IPS DF 4.7 (cell line): ENCODE results near the gene RUFY3.
"Not testable (repeated sequence)": the region's sequence is repeated elsewhere in the genome, so short reads cannot be mapped to it uniquely, and the experiment has no call there.

Source experiments
- DNase-seq: peaks from one replicate; pipeline ENCODE4 v3.0.0-alpha.2; 2013; ENCODE audit warnings: low spot score; ENCODE audit errors: extremely low read depth

The RUFY3 gene

GRCh38 chr4:70705183-70706043 lies 16.4 kb upstream of the RUFY3 start:
- DNase-seq = no peak

DNA sequence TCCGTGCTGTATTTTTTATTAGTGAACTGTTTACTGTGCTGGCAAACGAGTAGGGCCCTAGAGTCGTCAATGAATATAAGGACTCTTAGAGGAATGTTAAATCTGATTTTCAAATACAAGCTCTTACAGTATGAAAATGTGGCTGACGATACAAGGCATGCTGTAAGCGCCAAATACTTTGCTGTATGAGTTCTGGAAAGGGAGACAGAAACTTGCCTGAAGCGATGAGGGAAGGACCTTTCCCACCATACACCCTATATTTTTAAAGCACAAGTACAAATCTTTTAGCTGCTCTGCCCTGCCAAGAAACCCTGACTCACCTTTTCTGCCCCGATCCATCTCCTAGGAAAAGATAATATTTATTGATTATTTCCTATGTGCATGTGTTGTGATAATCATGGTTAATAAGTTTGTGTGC lies 15.7 kb upstream of the RUFY3 start:
- no peak for DNase-seq

DNA sequence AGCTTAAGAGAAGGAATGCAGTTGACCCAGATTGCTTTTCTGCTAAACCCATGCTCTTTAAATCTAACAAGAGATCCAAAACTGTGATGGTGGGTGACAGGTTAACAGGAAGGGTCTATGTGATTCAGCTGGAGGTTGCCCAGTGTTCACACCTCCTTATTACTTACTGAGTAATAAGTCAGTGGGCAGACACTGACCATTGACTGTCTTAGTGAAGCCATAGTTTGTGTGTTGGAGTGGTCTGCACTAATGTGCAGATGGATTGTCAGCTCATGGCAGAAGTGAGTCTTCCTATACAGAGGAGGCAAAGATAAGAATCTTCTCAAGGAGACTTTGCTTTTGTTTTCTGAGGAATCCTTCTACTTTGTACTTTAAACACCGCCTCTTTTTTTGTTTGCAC lies 15.2 kb upstream of the RUFY3 start:
- no peak for DNase-seq

DNA sequence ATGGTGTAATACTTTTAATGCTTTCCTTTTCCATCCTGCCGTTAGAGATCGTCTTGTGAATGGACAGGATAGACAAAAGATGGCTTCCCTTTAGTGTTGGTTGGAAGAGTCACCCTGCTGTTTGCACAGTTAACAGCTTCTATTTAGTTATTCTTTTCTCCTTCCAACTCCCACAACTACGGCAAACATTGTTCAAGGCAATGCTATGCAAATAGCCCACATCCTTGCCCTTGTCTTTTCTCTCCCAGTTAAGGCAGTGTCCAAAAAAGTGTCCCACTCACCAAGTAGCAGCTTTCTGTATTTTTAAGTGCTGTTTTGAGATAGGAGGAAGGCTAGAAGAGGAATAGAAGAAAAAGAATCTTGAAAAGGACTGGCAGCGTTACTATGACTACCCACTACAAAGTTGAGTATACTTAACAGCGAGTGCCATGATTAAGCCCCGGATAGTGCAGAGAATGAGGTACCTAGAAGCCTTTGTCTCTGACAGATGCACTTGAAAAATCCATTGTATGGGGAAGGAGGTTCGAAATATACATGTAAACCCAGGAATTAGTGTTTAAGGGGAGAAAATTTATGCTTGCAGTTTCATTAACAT lies 12.1 kb upstream of the RUFY3 start:
- no peak for DNase-seq

GRCh38 chr4:70711599-70711998 lies 10.2 kb upstream of the RUFY3 start:
- DNase-seq = no peak

- no peak for DNase-seq
These were observed 9.6 kb upstream of the RUFY3 start for GRCh38 chr4:70712150-70712549.

DNA sequence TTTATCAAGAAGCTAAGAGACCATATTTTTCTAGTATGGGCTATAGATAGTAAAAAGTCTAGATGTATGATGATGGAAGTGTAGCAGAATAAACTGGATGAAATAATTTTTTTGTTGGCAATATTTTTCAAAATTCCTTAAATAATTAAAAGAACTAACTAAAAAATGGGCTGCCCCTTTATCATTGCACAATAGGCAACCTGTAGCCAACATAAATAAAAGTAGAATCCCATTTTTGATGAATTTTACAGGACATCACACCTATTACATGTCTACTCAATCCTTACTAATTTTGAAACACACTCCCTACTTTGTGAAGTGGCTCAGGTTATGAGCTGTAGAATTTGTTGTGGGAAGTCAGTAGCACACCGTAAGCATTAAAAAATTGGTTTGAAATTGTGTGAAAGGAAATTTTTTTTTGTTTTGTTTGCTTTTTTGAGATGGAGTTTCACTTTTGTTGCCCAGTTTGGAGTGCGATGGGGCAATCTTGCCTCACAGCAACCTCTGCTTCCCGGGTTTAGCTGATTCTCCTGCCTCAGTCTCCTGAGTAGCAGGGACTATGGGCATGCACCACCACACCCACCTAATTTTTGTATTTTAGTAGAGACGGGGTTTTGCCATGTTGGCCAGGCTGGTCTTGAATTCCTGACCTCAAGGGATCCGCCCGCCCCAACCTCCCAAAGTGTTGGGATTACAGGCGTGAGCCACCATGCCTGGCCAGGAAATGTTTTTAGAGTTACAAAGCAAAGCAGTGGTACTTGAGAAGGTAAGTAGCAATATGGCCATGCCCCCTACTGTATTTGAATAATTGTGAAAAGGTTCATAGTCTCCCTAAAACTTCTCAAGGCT lies 8.9 kb upstream of the RUFY3 start:
- DNase-seq = no peak

- DNase-seq = no peak
These were observed 8.2 kb upstream of the RUFY3 start for GRCh38 chr4:70713453-70714078.

DNA sequence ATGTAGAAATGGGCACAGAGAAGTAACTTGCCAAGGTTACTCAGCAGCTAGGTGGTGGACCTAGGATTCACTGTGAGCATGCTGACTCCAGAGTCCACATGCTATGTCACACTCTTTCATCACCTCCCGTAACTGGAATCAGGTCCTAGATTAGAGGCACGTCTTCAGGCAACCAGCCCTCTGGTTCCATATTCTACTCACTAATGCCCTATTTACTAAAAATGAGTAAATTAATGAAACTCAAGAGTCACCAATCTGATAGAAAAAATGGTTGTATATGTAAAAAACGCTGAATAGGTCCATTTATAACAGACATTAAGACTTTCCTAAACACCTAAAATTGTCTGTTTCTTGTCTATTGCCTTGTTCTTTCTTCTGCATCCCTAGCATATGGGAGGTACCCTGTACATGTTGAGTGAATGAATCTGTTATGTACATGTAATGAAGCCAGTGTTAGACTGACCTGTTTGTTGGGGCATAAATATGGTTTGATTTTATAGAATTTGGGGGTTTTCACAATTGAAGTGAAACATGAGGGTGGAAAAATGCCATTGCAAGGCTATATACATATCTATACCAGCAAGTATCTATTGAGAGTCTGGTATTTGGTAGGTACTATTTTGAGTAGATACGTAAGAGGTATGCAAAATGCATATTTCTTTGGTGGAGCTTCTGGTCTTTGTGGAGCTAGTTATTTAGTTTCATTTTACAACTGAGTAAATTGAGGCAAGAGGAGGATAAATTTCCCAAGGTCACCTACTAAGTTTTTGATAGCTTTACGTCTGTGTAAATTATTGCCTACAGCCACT lies 7.5 kb upstream of the RUFY3 start:
- DNase-seq = no peak

DNA sequence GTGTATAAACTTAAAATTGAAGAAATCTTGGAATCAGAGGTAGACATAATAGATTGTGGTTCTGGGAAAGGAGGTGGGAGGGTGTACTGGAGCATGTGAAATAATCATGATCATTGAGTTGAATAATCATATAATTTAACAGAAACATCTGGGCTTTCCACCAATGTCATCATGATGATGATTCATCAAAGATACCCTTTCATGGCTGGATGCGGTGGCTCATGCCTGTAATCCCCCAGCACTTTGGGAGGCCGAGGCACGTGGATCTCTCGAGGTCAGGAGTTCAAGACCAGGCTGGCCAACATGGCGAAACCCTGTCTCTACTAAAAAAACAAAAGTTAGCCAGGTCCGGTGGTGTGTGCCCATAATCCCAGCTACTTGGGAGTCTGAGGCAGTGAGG lies 6.7 kb upstream of the RUFY3 start:
- no peak for DNase-seq

DNA sequence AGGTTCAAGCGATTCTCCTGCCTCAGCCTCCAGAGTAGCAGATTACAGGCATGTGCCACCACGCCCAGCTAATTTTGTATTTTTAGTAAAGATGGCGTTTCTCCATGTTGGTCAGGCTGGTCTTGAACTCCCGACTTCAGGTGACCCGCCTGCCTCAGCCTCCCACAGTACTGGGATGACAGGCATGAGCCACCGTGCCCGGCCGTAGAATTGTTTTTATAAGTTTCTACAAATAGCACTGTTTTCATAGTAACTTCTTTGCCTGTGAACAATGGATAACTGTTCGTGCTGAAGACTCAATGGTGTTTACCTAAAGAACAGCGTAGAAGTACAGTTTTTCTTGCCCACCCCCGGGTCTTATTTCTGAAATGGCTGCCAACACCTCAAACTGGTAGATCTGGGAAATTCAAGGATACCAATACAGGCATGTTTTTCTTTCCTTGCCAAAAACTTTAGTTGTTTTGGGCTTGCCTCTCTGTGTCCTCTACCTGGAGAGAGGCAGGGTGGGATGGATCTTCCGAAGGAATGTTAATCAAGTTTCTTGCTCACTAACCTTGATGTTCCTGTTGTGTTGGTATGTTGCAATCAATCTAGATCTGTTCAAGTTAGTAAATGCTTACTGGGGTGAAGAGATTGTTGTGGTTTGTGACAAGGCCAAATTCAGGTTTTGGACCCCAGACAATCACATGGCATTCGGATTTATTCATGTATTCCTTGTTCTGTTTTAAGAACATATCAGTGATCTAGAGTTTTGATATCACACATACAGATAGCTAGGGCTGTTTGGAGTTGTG lies 2.8 kb upstream of the RUFY3 start:
- no peak for DNase-seq

DNA sequence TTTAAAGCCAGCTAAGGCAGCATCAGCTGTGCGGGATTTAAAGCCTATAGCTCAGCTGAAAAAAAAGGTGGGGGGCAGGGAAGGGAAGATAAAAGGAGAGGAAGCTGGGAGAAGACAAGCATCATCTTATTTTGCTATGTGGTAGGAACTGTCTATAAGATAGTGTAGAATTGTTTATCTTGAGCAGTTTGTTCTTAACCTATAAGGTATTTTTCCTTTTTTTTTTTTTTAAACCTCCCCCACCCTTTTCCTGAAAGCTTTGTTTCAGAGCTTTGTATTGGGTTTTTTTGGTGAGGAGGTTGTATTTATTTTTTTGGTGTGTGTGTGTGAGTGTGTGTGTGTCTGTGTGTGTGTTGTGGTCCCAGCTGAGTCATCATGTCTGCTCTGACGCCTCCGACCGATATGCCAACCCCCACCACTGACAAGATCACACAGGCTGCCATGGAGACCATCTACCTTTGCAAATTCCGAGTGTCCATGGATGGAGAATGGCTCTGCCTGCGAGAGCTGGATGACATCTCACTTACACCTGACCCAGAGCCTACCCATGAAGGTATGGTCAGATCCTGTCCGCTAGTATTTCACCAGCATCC lies 531 bp downstream of the RUFY3 start:
- DNase-seq = no peak

- DNase-seq = no peak
These were observed 2.7 kb downstream of the RUFY3 start for GRCh38 chr4:70724463-70724862.

GRCh38 chr4:70725633-70726032 lies 3.9 kb downstream of the RUFY3 start:
- DNase-seq = no peak

GRCh38 chr4:70726515-70726914 lies 4.8 kb downstream of the RUFY3 start:
- DNase-seq = not testable (repeated sequence)

DNA sequence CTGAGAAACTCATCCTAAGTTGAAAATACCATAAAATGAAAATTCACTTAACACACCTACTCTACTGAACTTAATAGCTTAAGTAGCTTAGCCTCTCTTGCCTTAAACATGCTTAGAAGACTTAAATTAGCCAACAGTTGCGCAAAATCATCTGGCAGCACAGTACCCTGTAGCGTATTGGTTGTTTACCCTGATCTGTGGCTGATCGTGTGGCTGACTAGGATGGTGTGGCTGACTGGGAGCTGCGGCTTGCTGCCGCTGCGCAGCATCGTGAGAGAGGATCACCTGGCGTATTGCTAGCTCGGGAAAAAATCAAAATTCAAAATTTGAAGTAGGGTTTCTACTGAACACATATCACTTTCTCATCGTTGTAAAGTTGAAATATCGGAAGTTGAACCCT lies 6.3 kb downstream of the RUFY3 start:
- no peak for DNase-seq

- not testable (repeated sequence) for DNase-seq
These were observed 11.1 kb downstream of the RUFY3 start for GRCh38 chr4:70732878-70733277.

DNA sequence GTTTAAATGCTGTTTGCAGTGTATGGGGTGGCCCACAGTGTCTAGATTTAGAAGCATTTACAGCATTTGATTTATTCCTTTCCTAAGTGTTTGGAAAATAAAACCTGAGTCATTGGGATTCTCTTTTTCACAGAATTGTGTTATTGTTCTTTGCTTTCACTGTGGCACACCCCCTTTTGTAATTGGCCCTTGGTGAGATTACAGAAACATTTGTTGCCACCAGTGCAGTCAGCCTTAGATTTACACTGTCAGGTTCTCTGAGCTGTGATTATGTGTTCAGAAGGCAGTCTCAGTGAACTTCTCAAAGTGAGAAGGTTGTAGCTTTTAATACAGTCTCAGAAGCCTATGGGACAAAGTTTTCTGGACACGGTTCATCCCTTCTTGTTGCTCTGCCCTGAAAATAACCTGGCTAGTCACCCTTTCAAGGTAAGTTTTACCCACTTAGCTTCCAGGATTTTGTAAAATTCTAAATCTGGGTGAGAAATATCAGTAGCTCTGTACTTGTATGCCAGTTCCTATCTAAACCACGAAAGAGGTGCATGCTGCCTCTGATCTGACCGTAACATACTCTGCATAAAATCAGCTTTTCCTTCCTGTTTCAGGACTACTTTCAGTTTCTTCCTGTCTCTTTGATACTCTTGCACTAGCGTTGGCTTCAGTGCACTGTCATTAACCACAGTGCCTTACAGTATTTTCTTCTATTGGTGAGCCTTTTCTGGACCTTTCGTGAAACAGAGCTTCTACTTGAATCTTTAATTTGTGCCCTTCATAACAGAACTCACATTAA lies 12.6 kb downstream of the RUFY3 start:
- DNase-seq = no peak

GRCh38 chr4:70734971-70735370 lies 13.2 kb downstream of the RUFY3 start:
- DNase-seq = no peak
